HG03097 (cell line): Measurements from ENCODE around the gene NXN.
"Not testable (repeated sequence)": the region's sequence is repeated elsewhere in the genome, so short reads cannot be mapped to it uniquely, and the experiment has no call there.

ENCODE experiments used
- ATAC-seq: cut with Tn5 transposase; IDR thresholded peaks from one replicate; pipeline ENCODE4 v1.9.1; 2021; ENCODE audit not compliant: unreplicated experiment, low FRiP score

NXN gene

DNA sequence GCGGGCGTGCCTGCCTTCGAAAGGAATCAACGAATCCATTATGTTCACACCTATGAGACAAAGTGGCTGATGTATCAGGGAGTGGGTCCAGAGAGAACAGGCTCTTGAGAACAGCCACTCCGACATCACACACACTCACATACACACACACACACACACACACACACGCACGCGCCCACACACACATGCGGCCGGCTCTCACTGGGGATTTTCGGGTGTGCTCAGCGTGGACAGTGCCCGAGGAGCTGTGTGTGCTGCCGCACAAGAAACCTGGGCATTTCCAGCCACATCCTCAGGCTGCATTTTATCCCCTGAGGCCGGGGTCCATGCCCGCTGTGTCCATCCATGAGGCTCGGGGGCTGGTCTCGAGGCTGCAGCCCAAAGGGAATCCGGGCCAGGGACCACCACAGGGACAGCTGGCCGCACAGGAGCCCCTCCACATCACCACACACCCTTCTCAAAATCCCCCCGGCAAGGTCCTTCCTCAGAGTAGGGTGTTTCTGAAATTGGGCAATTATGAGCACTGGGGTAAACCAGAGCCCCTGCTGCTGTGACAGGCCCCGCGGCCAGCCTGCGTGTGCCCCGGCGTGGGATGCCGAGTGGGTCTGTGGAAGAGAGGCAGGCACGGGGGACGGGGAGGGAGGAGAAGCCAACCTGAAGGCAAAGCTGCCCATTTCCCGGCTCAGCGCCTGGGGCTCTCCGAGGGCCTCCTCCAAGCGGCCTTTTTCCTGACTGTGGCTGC is 172.6 kb downstream of the NXN start:
- ATAC-seq = no peak

DNA sequence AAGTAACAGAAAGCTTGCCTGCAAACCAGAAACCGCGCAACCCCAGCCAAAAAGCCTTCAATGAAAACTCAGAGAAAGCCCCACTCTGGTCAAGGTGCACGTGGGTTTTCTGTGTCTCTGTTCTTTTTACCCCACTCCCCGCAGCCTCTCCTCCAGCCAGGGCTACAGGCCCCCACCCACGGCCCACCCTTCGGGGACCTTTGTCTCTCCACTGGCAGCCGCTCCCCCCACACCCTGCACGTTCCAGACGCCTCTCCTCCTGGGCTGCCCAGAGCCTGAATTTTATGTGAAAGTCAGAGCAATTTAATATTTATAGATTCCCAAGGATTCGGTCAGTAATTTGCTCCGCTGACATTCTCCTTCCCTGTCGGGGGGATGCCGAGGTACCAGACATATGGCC is 173.2 kb downstream of the NXN start:
- no peak for ATAC-seq

DNA sequence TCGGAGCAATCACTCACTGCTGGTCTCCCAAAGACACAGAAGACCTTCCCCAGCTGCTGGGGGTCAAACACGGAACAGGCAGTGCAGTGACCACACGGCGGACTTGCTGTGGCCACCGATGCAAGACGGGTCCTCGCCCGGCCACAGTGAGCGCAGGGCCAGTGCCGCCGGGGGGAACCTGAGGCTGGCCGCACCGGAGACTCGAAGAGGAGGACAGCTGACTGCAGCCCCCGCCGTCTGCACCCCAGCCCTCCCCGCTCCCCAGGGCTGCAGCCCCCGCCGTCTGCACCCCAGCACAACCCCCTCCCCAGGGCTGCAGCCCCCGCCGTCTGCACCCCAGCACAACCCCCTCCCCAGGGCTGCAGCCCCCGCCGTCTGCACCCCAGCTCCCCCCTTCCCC is 173.7 kb downstream of the NXN start:
- ATAC-seq = not testable (repeated sequence)

DNA sequence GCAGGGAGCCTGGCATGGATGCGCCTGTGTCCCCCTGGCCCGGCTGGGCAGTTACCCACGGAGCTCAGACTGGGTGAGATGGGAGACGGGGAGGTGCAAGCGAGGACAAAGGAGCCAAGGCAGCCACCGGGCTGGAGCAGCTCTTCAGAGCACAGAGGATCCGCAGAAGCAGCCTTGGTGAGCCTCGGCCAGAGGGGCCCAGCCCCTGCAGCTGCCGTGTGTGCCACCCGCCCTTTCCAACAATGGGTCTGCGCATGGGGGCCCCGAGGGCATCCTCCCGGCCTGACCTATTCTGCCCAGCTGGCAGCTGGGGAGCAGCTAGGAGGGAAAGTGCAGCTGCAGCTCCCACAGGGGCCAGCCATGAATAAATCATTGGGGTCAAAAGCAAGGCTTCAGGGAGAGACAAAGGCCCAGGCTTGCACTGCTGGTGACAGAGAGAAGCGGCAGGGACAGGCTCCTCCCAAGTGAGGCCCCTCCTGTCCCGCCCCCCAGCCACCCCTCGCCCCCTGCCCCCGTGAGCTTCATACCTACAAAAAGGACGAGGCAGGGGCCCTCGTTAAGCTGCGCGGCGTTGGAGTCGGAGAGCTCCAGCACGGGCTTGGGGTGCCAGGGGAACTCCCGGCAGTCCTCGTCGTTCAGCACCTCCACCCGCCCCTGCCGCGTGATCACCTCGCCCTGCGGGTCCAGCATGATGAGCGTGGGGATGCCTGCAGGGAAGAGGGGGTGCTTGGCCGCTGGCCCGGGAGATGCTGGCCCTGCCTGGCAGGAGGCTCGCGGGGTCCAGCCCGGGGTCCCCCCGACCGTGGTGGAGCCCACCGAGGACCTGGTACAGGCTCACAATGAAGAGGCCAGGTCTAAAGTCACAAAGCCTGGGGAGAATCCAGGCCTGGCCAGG is 174.8 kb downstream of the NXN start:
- no peak for ATAC-seq

DNA sequence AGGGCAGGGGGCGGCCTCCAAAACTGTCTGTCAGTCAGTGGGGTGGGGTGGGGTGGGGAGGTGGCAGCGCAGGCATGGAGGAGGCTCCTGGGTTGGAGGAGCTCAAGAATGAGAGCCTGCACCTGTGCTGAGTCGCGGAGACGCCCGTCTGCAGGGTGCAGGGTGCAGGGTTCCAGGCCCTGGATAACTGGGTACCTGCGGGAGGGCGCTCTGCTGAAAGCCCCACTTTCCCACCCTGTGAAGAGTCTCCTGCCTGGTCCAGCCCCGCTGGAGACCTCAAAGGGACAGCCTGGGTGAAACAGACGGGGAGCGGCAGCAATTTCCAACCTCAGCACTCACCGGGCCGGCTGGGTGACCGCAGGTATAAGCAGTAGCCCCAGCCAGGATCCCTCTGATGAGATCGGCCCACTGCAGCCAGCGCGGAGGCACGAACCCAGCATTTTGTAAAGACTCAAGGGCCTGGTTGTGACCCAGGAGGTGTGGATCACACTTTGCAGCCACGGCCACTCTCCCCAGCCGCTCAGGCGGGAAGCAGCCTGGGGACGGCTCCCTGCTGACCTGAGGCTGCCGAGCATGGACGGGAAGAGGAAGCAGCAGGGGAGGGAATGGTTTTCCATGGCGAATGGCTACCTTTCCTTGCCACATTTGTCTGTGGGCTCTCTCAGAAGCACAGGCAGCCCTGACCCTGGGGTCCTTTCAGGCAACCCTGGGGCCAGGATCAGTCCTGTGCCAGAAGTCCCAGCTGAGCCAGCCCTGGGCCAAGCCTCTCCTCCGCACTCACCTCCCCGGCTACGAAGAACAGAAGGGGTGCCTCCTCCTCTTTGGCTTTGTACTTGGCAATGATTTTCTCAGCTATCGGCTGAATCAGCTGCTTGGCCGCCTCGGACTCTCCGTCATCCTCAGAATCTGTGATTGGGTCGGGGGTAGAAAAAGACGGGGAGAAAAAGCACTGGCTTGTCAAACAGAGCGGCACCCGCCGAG is 176.4 kb downstream of the NXN start:
- no peak for ATAC-seq

DNA sequence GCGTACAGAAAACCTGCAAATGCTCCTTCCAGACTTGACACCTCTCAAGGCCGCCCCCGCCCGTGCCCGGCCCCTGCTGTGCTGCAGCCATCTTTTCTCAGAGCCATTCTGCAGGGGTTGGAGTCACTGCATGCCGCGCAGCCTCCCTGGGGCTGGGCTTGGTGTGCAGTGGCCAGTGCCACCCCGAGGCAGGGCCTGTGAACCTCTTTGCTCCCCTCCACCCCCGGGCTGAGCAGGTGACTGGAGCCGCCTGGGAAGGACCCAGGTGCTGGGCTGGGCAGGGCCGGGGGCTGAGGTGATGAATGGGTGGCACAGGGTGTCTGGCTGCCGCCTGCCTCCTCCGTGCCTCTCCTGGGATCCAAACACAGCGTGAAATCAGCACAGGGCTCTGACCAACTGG is 177.1 kb downstream of the NXN start:
- ATAC-seq = no peak

DNA sequence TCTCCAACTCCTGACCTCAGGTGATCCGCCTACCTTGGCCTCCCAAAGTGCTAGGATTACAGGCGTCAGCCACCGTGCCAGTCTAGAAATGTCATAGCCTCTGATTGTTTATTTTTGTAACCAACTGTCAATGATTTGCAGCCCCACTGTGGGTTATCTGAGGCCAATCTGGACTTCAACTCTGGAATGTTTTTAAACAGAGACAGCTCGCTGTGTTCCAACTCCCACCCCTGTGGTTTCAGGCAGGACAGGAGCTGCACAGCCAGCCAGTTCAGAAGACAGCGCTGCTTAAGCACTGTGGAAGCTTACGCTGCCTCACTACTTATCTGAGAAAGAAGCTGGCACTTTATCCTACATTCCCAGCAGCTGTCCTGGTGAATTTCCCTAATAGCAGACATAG is 177.9 kb downstream of the NXN start:
- no peak for ATAC-seq

DNA sequence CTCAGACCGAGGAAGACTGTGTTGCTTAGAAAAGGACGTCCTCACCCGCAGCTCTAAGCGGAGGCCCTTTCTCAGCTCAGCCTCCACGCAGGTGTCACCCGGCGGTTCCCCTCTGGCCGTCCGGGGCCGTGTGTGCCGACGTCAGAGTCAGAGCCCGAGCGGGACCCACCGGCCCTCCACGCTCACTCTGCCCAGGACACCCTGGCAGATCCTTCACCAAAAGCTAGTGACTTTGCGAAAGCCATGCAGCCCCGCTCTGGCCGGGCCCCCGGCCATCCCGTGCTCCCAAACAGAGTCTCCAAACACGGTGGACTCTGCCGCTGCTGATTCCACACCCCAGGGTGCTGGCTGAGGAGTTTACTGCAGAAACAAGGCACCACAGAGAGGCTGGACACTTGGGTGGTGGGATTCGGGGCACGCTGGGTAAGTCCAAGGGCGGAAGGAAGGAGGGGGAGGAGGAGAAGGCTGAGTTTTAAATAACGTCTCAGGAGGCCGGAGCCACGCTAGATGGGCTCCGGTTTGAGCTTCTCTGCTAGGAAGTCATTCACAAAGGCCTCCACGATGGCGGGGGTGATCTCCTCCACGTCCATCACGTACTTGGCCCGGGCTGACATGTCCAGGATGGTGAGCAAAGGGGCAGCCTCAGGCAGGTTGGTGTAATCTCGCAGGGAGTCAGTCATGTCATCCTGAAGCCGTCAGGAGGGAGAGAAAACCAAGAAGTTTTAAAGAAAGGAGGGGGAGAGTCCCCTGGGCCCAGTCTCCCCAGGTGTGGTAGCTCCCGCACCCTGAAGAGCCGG is 178.9 kb downstream of the NXN start:
- no peak for ATAC-seq

DNA sequence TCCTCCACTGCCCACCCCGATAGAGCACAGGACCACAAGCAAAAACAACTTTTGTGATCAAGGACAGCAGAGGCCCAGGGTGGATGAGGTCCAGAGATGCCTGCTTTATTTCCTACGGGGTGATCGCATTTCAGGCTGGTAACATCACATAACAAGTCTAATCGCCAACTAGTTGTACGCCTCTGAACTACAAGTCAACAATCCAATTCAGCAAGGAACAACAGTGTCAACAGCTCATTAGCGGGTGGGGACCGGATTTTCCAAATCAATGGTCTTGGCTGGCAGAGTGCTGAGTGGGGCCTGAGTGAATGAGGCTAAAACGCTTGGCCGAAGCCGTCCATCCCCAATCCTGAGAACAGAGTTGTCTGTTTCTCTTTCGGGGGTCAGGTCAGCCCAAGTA is 180.3 kb downstream of the NXN start:
- no peak for ATAC-seq

DNA sequence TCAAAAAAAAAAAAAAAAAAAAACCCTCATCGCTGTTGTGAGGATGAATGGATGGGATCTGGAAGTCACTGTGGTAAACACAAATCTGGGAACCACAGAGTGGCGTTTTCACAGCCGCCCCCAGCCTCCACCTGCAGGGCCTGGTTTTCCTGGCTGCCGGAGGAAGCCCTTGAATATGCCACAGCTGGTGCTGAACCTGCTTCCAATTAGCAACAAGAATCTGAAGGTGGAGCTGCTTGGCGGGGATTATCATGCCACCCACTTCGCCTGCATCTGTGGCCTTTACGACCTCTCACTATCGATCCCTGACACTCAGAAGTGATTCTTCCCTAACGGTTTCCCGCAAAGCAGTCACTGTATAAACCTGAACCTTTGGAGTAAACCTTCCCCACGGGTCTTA is 181.3 kb downstream of the NXN start:
- ATAC-seq = no peak

DNA sequence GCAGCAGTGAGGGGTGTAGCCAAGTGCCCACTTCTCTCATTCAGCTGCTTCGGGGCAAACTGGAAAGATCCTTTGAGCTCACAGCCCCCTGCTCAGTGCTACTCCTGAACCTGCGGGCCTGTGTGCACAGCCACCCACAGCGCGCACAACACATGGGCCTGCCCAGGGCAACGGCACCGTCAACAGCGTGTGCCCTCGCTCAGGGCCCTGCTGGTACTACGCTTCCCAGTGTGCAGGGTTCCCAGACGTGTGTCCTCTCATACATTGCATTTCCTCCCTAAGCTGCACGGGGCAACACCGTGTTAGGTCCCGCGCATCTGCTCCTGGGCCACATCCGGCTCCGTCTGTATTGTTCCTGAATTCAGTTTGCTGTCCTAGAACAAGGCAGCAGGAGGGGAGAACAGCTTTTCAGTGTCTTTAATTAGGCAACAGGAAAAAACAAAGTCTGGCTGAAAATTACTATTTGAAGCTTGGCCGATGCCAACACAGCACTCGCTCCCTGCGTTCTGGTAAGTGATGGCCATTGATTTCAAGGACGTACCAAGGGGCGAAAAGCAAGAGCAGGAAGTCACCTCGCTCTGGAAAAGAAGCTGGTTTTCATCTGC is 182.2 kb downstream of the NXN start:
- no peak for ATAC-seq

DNA sequence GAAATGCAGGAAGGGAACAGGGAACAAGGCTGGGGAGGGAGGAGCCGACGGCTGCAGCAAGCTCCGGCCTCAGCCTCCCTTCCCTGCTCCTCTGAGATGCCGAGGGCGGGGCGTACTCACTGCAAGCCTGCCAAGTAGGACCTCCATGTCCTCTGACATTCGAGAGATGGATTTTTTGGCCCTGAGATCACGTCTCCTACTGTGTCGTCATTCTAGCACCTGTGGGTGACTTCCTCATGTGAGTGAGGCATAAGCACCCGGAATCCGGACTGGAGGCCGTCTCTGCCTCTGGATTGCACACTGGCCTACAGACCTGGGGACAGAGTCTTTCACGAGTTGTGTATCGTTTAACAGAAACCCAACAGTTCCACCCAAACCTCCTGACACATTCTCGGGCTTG is 183.0 kb downstream of the NXN start:
- no peak for ATAC-seq

DNA sequence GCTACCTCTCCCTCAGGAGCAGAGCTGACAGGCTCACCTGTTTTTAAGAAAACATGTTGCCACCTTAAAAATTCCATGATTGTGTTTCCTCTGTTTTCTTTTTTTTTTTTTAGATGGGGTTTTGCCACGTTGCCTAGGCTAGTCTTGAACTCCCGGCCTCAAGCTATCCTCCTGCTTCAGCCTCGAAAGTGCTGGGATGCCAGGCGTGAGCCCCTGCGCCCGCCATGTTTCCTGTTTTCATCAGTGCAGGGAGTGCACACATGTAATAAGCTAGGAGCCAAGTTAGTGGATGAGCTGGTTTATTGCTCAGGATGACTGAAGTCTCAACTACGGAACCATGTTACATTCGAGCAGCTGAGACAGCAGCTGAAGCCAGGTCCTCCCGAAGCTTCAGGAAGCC is 183.9 kb downstream of the NXN start:
- ATAC-seq = no peak

DNA sequence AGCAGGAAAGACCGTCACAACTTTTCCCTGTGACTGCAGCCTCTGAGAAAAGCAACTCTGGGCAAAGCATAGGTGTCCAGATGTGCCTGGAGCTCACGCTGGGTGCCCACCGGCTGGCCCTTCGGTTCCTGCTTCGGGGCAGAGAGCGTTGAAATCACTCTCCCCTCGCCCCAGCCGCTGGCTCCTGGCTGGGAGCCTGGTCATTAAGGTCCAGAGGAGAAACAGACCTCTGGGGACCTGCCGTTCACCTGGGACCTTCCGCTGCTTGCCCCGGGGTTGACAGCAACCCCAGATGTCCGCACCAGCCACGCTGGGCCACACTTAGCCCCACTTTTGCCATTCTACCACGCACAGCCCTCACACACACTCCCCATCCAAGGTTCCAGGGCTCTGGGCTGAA is 184.3 kb downstream of the NXN start:
- ATAC-seq = no peak

DNA sequence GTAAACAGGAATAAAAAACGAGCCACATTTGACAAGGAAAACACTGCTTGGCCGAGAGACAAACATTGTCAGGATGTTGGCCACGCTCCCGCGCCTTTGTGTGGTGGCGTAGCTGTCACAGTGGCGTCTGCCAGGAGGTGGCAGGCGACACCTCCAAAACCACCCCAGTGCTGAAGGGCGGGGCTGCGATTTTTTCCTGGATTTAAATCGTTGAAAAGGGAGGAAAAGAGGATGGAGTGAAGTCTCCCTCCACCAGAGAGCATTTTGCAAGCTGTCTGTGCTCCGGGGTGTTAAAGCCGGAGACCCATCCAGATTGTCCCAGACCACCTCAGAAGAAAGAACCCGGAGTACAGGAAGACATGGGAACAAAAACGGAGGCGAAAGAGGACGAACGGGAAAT is 184.7 kb downstream of the NXN start:
- no peak for ATAC-seq

DNA sequence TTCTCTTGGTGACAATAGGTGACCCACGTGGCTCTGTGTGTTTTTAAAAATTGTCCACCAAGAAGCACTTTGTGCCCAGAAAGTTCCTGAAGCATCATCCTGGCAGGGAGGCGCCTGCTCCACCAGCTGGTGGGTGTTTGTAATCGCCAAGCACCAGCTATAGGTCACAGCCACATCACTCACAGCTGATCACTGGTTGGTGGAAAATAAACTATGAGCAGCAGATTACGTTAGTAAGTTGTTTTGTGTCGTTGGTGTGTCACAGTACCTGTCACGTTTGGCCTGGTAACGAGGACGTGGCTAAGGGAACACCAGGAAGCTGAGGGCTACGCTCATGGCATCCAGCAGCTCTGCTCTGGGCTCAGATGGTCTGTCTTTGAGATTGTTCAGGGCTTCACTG is 187.3 kb downstream of the NXN start:
- no peak for ATAC-seq

DNA sequence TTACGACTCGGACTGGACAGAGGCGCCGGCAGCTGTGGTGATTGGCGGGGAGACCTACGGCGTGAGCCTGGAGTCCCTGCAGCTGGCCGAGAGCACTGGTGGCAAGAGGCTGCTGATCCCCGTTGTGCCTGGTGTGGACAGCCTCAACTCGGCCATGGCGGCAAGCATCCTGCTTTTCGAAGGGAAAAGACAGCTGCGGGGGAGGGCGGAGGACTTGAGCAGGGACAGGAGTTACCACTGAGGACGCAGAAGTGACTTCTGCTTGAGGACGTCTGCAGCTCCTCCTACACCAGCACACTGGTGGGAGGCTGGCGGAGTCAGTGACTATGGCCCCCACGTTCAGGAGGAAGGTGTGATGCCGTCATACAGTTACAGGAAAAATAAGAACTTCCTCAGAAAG is 187.7 kb downstream of the NXN start:
- no peak for ATAC-seq

DNA sequence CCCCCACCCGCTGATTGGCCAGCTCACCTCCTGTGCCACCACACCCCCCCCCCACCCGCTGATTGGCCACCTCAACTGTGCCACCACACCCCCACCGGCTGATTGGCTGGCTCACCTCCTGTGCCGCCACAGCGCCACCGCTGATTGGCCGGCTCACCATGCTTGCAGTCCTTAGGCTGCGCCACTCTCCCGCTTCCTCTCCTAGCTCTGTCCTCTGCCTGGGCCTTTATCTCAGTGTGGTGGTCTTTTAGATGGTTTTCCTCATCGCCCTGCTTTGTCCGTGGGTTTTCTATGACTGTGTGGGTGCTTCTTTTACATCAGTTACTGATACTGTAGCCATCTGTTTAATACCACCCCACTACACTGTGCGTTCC is 188.7 kb downstream of the NXN start:
- not testable (repeated sequence) for ATAC-seq

DNA sequence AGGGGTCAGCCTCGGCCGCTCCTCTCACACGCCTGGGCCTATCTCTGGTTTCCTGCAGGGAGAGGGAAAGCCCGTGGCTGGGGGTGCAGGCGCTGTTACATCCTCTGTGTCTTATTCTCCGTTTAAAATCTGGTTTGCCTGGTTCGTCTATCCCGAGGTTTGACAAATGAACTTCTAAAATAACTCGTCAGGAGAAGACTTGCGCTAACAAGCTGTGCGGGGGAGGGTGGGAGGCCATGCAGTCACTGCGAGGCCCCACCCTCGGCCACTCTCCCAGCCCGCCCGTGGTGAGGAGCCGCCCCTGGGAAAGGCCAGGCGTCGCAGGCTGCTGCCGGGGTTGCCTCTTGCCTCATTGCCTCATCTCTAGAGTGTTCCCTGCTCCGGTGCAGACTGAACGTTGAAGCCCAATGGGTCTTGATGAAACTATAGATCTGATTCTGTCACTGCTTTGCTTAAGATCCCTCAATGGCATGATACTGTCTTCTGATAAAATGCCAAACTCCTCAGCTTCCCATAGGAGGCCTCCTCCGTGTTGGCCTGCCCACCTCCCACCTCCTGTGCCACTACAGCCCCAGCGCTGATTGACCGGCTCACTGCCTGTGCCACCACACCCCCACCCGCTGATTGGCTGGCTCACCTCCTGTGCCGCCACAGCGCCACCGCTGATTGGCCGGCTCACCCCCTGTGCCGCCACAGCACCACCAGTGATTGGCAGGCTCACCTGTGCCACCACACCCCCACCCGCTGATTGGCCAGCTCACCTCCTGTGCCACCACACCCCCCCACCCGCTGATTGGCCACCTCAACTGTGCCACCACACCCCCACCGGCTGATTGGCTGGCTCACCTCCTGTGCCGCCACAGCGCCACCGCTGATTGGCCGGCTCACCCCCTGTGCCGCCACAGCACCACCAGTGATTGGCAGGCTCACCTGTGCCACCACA is 189.4 kb downstream of the NXN start:
- ATAC-seq = not testable (repeated sequence)
